GM12878 (cell line): ENCODE measurements around the gene PITPNC1. TPM values are rescaled to one million over a fixed set of nuclear protein-coding genes. Genes with fewer than 3 reads are reported as not detected.

Experiments
- ATF2 ChIP-seq: IDR thresholded peaks from 2 replicates; pipeline ENCODE4 v1.6.1; 2012; ENCODE audit warnings: low read length, inconsistent platforms
- BCL11A ChIP-seq: IDR thresholded peaks from 2 replicates; pipeline ENCODE4 v1.6.1; 2011; ENCODE audit warnings: low read depth, low read length
- BRCA1 ChIP-seq: IDR thresholded peaks from 2 replicates; pipeline ENCODE4 v1.6.1; 2011; ENCODE audit warnings: low read depth, low read length, improper control_type of control experiment
- CREM ChIP-seq: IDR thresholded peaks from 2 replicates; pipeline ENCODE4 v1.6.1; 2014; ENCODE audit warnings: antibody characterized with exemption, low read depth
- EED ChIP-seq: sonication (generic); IDR thresholded peaks from 2 replicates; pipeline ENCODE4 v1.6.1; 2016; ENCODE audit warnings: antibody characterized with exemption, low read depth
- IKZF2 ChIP-seq, 2 experiments: fragments of 450-650 bp; IDR thresholded peaks; 2 replicates each; pipeline ENCODE4 v1.6.1; 2017; ENCODE audit warnings: mild to moderate bottlenecking in 2 of 2, moderate library complexity in 2 of 2
- KAT2A ChIP-seq: conservative IDR thresholded peaks from 2 replicates; pipeline ENCODE4 v1.6.1; 2011; ENCODE audit warnings: low read depth, low read length; ENCODE audit not compliant: control insufficient read depth
- MEF2A ChIP-seq: IDR thresholded peaks from 2 replicates; pipeline ENCODE4 v1.6.1; 2011; ENCODE audit warnings: low read depth, mild to moderate bottlenecking, low read length, moderate library complexity; ENCODE audit not compliant: insufficient read depth
- MEF2B ChIP-seq: fragments of 450-650 bp; IDR thresholded peaks from 2 replicates; pipeline ENCODE4 v1.6.1; 2018; ENCODE audit warnings: mild to moderate bottlenecking, moderate library complexity; ENCODE audit not compliant: partially characterized antibody, poor library complexity, severe bottlenecking
- POLR2AphosphoS2 ChIP-seq: IDR thresholded peaks from 2 replicates; pipeline ENCODE4 v1.6.1; 2011; ENCODE audit warnings: low read depth, mild to moderate bottlenecking, low read length, improper control_type of control experiment, moderate library complexity
- SIX5 ChIP-seq: IDR thresholded peaks from 2 replicates; pipeline ENCODE4 v1.6.1; 2011; ENCODE audit warnings: mild to moderate bottlenecking, low read depth, low read length, moderate library complexity; ENCODE audit not compliant: severe bottlenecking
- SREBF1 ChIP-seq: IDR thresholded peaks from 2 replicates; pipeline ENCODE4 v1.6.1; 2012; ENCODE audit warnings: mild to moderate bottlenecking, low read length
- SRF ChIP-seq, 2 experiments: IDR thresholded peaks; 2 replicates each; pipeline ENCODE4 v1.6.1; 2011; ENCODE audit warnings: low read depth in 2 of 2, low read length in 2 of 2, mild to moderate bottlenecking in 1 of 2, moderate library complexity in 1 of 2
- YY1 ChIP-seq: IDR thresholded peaks from 2 replicates; pipeline ENCODE4 v1.6.1; 2011; ENCODE audit warnings: low read depth, mild to moderate bottlenecking, low read length
- ZNF592 ChIP-seq: fragments of 450-650 bp; IDR thresholded peaks from 2 replicates; pipeline ENCODE4 v1.6.1; 2017; ENCODE audit warnings: mild to moderate bottlenecking, moderate library complexity
- polyA plus RNA-seq, 11 experiments: library from polyadenylated mRNA; depleted of rRNA in 4 of 11; unstranded in 6 of 11; stranded (reverse) in 5 of 11; fragments of >200 nt; fragmentation: Nextera tagmentation in 4 of 11; fragmentation: Illumina TruSeq in 1 of 11; extraction: Ambion mirVana in 4 of 11; extraction: Trizol in 1 of 11; gene quantifications; 1 replicate in 1 of 11; 2 replicates in 10 of 11; pipeline versions ENCODE4 v1.2.1 to v1.2.3, GENCODE V29; 2011 to 2016; ENCODE audit warnings: inconsistent platforms in 2 of 11, missing spikeins in 2 of 11, low read depth in 1 of 11
- total RNA-seq, 4 experiments: library from RNA; depleted of rRNA in 3 of 4; stranded (reverse); fragments of >200 nt in 3 of 4; fragmentation: Illumina TruSeq in 1 of 4; extraction: Trizol in 1 of 4; gene quantifications; 2 replicates each; pipeline versions ENCODE4 v1.2.1 to v1.2.3, GENCODE V29; 2013 to 2021
- TF ChIP-seq, protein P1 (sequence below): fragments of 450-650 bp; IDR thresholded peaks from 2 replicates; pipeline ENCODE4 v1.6.1; 2016; ENCODE audit warnings: mild to moderate bottlenecking, moderate library complexity, borderline replicate concordance
- TF ChIP-seq, protein P2 (sequence below): fragments of 150-350 bp; IDR thresholded peaks from 2 replicates; pipeline ENCODE4 v1.6.1; 2014; ENCODE audit warnings: mild to moderate bottlenecking, low read depth, low read length

Gene PITPNC1
- total and polyA plus RNA-seq, 10 of the 15 experiments (the other 5 are each of a cell fraction or from before 2014, with no cell fraction given) = 12.2 to 62.4 (median 47.3) TPM

GRCh38 chr17:67467500-67468455, 90.7 kb downstream of the PITPNC1 start (continued):
- 0 out of 2 replicates have a peak, but pooled peaks have one; percentile 21 for TF ChIP-seq YY1
- no peak for TF ChIP-seq SREBF1
- no peak for TF ChIP-seq ATF2
- no peak for TF ChIP-seq KAT2A
- TF ChIP-seq SRF (IDR thresholded peaks at IDR 0.05; ENCODE audit: low read depth in 2 of 2, low read length in 2 of 2) = no peak
- TF ChIP-seq BCL11A = peak; percentile 59; the same call in 1 of the 2 replicates
- TF ChIP-seq, protein P1, sequence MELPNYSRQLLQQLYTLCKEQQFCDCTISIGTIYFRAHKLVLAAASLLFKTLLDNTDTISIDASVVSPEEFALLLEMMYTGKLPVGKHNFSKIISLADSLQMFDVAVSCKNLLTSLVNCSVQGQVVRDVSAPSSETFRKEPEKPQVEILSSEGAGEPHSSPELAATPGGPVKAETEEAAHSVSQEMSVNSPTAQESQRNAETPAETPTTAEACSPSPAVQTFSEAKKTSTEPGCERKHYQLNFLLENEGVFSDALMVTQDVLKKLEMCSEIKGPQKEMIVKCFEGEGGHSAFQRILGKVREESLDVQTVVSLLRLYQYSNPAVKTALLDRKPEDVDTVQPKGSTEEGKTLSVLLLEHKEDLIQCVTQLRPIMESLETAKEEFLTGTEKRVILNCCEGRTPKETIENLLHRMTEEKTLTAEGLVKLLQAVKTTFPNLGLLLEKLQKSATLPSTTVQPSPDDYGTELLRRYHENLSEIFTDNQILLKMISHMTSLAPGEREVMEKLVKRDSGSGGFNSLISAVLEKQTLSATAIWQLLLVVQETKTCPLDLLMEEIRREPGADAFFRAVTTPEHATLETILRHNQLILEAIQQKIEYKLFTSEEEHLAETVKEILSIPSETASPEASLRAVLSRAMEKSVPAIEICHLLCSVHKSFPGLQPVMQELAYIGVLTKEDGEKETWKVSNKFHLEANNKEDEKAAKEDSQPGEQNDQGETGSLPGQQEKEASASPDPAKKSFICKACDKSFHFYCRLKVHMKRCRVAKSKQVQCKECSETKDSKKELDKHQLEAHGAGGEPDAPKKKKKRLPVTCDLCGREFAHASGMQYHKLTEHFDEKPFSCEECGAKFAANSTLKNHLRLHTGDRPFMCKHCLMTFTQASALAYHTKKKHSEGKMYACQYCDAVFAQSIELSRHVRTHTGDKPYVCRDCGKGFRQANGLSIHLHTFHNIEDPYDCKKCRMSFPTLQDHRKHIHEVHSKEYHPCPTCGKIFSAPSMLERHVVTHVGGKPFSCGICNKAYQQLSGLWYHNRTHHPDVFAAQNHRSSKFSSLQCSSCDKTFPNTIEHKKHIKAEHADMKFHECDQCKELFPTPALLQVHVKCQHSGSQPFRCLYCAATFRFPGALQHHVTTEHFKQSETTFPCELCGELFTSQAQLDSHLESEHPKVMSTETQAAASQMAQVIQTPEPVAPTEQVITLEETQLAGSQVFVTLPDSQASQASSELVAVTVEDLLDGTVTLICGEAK = no peak
- no peak for TF ChIP-seq MEF2A
- TF ChIP-seq IKZF2 (IDR thresholded peaks at IDR 0.05) = peak; percentile 38 to 49; a peak in 3 of 4 replicates
- TF ChIP-seq MEF2B = peak; percentile 74
- peak; percentile 35; the same call in 1 of the 2 replicates for TF ChIP-seq EED
- TF ChIP-seq BRCA1 = no peak
- TF ChIP-seq ZNF592 = no peak
- no peak for TF ChIP-seq POLR2AphosphoS2
- no peak for TF ChIP-seq CREM
- no peak for TF ChIP-seq SIX5
- TF ChIP-seq, protein P2, sequence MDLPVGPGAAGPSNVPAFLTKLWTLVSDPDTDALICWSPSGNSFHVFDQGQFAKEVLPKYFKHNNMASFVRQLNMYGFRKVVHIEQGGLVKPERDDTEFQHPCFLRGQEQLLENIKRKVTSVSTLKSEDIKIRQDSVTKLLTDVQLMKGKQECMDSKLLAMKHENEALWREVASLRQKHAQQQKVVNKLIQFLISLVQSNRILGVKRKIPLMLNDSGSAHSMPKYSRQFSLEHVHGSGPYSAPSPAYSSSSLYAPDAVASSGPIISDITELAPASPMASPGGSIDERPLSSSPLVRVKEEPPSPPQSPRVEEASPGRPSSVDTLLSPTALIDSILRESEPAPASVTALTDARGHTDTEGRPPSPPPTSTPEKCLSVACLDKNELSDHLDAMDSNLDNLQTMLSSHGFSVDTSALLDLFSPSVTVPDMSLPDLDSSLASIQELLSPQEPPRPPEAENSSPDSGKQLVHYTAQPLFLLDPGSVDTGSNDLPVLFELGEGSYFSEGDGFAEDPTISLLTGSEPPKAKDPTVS = no peak
